Calu3 (cell line): ENCODE results near the gene PHF12. TPM values are rescaled to one million over a fixed set of nuclear protein-coding genes. Genes with fewer than 3 reads are reported as not detected.

Experiments
- BruUV-seq: library from RNA; stranded (reverse); fragments of 400-500 nt; replicated peaks from 2 replicates; lab custom pipeline; 2021; lab: Mats Ljungman, UMichigan
- CTCF ChIA-PET: fragments of 300-600 bp; sonication (Branson Sonifier 250); formaldehyde crosslinking; loops from one replicate; lab custom pipeline; 2022; ENCODE audit warnings: antibody characterized with exemption; lab: Charles Lee
- DNase-seq: peaks from one replicate; pipeline ENCODE4 v3.0.0; 2022
- H3K27ac Mint-ChIP-seq: one replicate; pipeline ENCODE4 v1.8.0; 2022; ENCODE audit warnings: mixed read lengths; ENCODE audit not compliant: unreplicated experiment
- H3K27me3 Mint-ChIP-seq: one replicate; pipeline ENCODE4 v1.8.0; 2022; ENCODE audit warnings: mixed read lengths; ENCODE audit not compliant: unreplicated experiment
- H3K36me3 Mint-ChIP-seq: one replicate; pipeline ENCODE4 v1.8.0; 2022; ENCODE audit warnings: mild to moderate bottlenecking, moderate library complexity, mixed read lengths; ENCODE audit not compliant: insufficient read depth, unreplicated experiment
- H3K4me1 Mint-ChIP-seq: one replicate; pipeline ENCODE4 v1.8.0; 2022; ENCODE audit warnings: mild to moderate bottlenecking, low read depth, mixed read lengths; ENCODE audit not compliant: unreplicated experiment
- H3K4me3 Mint-ChIP-seq: one replicate; pipeline ENCODE4 v1.8.0; 2022; ENCODE audit warnings: mild to moderate bottlenecking, low read depth, moderate library complexity, mixed read lengths; ENCODE audit not compliant: unreplicated experiment
- H3K9me3 Mint-ChIP-seq: one replicate; pipeline ENCODE4 v1.8.0; 2022; ENCODE audit warnings: low read depth, mixed read lengths; ENCODE audit not compliant: unreplicated experiment
- intact Hi-C: fragments of 100-400 bp; cut with micrococcal nuclease; formaldehyde crosslinking; loops from one replicate; pipeline ENCODE4 v1.10.0; 2022; ENCODE audit not compliant: unreplicated experiment
- total RNA-seq: library from RNA; stranded (reverse); gene quantifications from 2 replicates; pipeline ENCODE4 v1.2.3, GENCODE V29; 2022
- TF ChIP-seq, protein P1 (sequence below): fragments of 200-600 bp; IDR thresholded peaks from one replicate; pipeline ENCODE4 v1.8.0; 2022; ENCODE audit warnings: antibody characterized with exemption; ENCODE audit not compliant: unreplicated experiment

PHF12 gene
- total RNA-seq, 1 experiment from 2014 or later, result 54.0 TPM

DNA sequence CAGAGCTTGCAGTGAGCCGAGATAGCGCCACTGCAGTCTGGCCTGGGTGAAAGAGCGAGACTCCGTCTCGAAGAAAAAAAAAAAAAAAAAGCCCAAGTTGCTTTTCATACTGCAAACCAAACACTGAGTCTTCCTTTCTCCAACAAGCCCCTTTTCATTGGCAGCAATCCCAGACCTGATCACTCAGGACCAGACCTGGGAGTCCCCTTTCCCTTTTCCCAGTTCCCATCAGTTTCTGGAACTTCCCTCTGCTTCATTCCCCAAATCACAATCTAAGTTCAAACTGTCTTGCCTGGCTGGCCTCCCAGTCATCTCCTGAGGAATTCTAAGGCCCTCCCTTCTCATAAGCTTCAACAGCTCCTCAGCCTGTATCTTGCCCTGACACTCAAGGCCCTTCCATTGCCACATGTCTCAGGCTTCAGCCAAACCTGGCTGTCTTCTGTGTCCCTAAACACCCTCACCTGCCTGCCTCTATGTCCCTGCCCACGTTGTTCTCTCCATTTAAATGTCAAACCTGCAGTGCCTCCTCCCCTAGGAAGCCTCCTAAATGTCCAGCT, 11.8 kb upstream of the PHF12 start:
- TF ChIP-seq, protein P1, sequence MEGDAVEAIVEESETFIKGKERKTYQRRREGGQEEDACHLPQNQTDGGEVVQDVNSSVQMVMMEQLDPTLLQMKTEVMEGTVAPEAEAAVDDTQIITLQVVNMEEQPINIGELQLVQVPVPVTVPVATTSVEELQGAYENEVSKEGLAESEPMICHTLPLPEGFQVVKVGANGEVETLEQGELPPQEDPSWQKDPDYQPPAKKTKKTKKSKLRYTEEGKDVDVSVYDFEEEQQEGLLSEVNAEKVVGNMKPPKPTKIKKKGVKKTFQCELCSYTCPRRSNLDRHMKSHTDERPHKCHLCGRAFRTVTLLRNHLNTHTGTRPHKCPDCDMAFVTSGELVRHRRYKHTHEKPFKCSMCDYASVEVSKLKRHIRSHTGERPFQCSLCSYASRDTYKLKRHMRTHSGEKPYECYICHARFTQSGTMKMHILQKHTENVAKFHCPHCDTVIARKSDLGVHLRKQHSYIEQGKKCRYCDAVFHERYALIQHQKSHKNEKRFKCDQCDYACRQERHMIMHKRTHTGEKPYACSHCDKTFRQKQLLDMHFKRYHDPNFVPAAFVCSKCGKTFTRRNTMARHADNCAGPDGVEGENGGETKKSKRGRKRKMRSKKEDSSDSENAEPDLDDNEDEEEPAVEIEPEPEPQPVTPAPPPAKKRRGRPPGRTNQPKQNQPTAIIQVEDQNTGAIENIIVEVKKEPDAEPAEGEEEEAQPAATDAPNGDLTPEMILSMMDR, result no peak
- intact Hi-C loops, result no loop called here
- DNase-seq, result no peak
- Mint-ChIP-seq H3K9me3 (no peaks in the 10 kb centered on the region), H3K4me3 (no peak overlapping the region), H3K36me3 (no peaks in the 10 kb centered on the region), H3K4me1 (no peaks in the 10 kb centered on the region), H3K27me3 (peaks cover 32% of the 10 kb centered on the region), H3K27ac (no peak overlapping the region)
- CTCF ChIA-PET, result interaction anchor here (3.7 kb wide), 1 partner anchor 154 kb away, joined by 85 read pairs; no protein-coding TSS in a partner anchor
- BruUV-seq, result no TSS peak

DNA sequence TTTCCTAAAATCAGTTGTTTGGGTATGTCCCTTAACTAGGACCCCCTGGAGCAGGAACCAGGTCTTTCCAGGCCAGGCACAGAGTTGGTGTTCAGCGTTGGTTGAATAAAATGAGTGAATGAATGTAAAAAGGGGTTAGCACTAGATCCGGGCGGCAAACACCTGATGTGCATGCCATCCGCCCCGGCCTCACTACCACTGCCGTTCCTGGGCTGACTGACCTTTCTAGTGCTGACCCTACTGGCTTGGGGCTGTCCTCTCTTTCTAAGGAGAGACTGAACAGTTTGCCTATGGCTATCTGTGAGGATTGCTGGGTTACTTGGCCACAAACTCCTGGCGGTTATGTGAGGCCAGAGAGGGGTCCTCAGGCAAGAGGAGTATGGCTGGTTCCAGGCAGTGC, 10.1 kb upstream of the PHF12 start:
- no peak for DNase-seq
- BruUV-seq, result no TSS peak
- CTCF ChIA-PET, result no interaction called here
- Mint-ChIP-seq H3K27ac (no peak overlapping the region), H3K27me3 (peaks cover 31% of the 10 kb centered on the region), H3K4me1 (no peaks in the 10 kb centered on the region), H3K4me3 (no peak overlapping the region), H3K36me3 (no peaks in the 10 kb centered on the region), H3K9me3 (no peaks in the 10 kb centered on the region)
- TF ChIP-seq, protein P1, result no peak
- intact Hi-C loops, result no loop called here

DNA sequence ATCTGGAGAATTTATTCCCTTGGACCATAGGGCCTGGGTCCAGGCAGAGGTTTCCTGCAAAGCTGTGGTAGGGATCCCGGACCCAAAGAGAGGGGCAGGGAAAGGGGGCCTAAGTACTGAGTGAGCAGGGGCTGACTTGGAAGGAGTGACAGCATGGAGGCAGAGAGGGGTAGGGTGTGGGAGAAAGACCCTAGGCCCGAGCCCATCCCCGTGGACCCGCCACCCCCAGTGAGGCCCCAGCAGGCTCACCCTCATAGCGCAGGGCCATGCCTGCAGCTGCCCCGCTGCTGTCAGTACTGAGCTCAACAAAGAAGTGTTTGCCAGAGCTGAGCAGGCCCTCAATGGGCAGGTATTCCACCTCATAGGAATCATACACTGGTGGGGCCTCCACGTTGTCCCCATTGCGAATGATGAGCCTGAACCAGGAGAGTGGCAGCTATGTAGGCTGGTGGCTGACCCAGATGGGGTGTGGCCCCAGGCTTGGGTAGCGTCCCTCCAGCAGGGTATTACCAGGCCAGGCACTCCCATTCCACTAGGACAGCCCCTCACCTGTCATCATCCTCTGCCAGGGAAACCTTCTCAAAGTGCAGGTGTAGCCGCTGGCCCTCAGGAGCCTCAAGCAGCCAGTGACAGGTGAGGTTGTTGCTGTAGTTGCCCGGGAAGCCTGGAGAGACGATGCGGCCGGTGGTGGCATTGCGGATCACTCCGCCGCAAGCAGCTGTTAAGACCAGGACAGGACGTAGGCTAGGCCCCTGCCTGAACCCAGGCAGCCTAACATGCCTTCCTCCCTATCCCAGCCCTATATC, 9.1 kb upstream of the PHF12 start:
- no peak overlapping the region for H3K27ac Mint-ChIP-seq
- CTCF ChIA-PET, result no interaction called here
- H3K27me3 Mint-ChIP-seq, result peaks cover 31% of the 10 kb centered on the region
- H3K36me3 Mint-ChIP-seq, result no peaks in the 10 kb centered on the region
- intact Hi-C loops, result no loop called here
- BruUV-seq, result no TSS peak
- H3K4me3 Mint-ChIP-seq, result no peak overlapping the region
- TF ChIP-seq, protein P1, result no peak
- DNase-seq, result no peak
- H3K4me1 Mint-ChIP-seq, result no peaks in the 10 kb centered on the region
- no peaks in the 10 kb centered on the region for H3K9me3 Mint-ChIP-seq

DNA sequence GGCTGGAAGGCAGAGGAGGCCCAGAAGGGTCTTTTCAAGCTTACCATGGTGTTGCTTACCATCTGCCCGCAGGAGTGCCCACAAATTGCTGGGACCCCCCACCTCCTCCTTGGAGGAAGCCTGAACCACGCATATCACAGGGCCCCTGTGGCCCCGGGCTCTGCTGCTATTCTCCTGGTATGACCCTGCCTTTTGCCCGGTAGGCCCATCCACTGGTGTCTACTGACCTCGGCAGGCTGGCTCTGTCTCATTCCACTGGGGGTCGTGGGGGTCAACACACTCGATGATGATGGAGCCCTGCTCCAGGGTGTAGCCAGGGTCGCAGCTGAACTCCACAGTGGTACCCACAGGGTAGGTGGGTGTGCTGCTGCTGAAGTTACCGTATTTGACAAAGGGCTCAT, 8.2 kb upstream of the PHF12 start:
- no peaks in the 10 kb centered on the region for H3K4me1 Mint-ChIP-seq
- DNase-seq, result no peak
- no TSS peak for BruUV-seq
- H3K27me3 Mint-ChIP-seq, result peaks cover 31% of the 10 kb centered on the region
- no peaks in the 10 kb centered on the region for H3K9me3 Mint-ChIP-seq
- TF ChIP-seq, protein P1, result no peak
- no peak overlapping the region for H3K4me3 Mint-ChIP-seq
- H3K27ac Mint-ChIP-seq, result no peak overlapping the region
- CTCF ChIA-PET, result no interaction called here
- intact Hi-C loops, result no loop called here
- no peaks in the 10 kb centered on the region for H3K36me3 Mint-ChIP-seq
